Measurements from ENCODE around the gene TFAP2A. TPM values are rescaled to one million over a fixed set of nuclear protein-coding genes. Genes with fewer than 3 reads are reported as not detected.

TFAP2A gene
- polyA plus RNA-seq, 2 of the 4 experiments (the other 2 are of a cell fraction), result 13.1 to 26.9 TPM

GRCh38 chr6:10424040-10424439 lies 9.2 kb upstream of the TFAP2A start:
- DNase-seq (ENCODE audit: low read depth in 1 of 2, low spot score in 1 of 2) (peak in 1 of 2 experiments; percentile 54), FAIRE-seq (no peak), ATAC-seq (peak; percentile 88 to 89)
- Histone ChIP-seq H3K4me2 (peak overlapping the region; percentile 30; the same call in 1 of the 3 replicates), H3K4me1 (peaks cover 24% of the 10 kb centered on the region), H3K9me3 (no peaks in the 10 kb centered on the region), H3K27ac (peak overlapping the region; percentile 19 to 60; a peak in 3 of 6 replicates), H3K4me3 (no peak overlapping the region)
- CTCF ChIA-PET, result interaction anchor here (1.5 to 2.9 kb wide), 2 partner anchors 9 to 10 kb away, joined by 8 to 17 read pairs; partner anchors contain the start of gene TFAP2A
- POLR2A ChIA-PET, result interaction anchor here (1.0 kb wide), 1 partner anchor 9 kb away, joined by 3 read pairs; the partner anchor contains the start of gene TFAP2A
- TF ChIP-seq HDAC2 (IDR thresholded peaks at IDR 0.05), result no peak
- no peak for TF ChIP-seq RNF2 (IDR thresholded peaks at IDR 0.05; ENCODE audit: borderline replicate concordance, low read depth)
- no peak for TF ChIP-seq ESRRA (IDR thresholded peaks at IDR 0.05; ENCODE audit: borderline replicate concordance, low read length)
- TF ChIP-seq CHD4 (IDR thresholded peaks at IDR 0.05; ENCODE audit: borderline replicate concordance), result no peak
- TF ChIP-seq NFE2L2 (conservative IDR thresholded peaks at IDR 0.05; ENCODE audit: low read length), result no peak
- no peak for TF ChIP-seq KDM1A (IDR thresholded peaks at IDR 0.05; ENCODE audit: low read depth)
- no peak for TF ChIP-seq POLR2A (IDR thresholded peaks at IDR 0.05; ENCODE audit: low read length)
- no peak for TF ChIP-seq JUN (IDR thresholded peaks at IDR 0.05)
- TF ChIP-seq REST (IDR thresholded peaks at IDR 0.05), result no peak
- no peak for TF ChIP-seq SMC3 (IDR thresholded peaks at IDR 0.05)
- no peak for TF ChIP-seq BCL3 (IDR thresholded peaks at IDR 0.05)
- WGBS (ENCODE audit: missing lambda C conversion rate), result 14% methylated on average over 4 of the region's 5 CpGs

GRCh38 chr6:10422737-10423034 lies 7.8 kb upstream of the TFAP2A start:
- no peak for DNase-seq (ENCODE audit: low read depth in 1 of 2, low spot score in 1 of 2)
- no peak overlapping the region for H3K4me3 ChIP-seq
- peaks cover 24% of the 10 kb centered on the region for H3K4me1 ChIP-seq
- no peak overlapping the region for H3K4me2 ChIP-seq
- no peak for TF ChIP-seq FOXS1 (CRISPR knock-in tag; IDR thresholded peaks at IDR 0.05)
- no peak for TF ChIP-seq GATA3 (IDR thresholded peaks at IDR 0.05; ENCODE audit: borderline replicate concordance)
- no peak for TF ChIP-seq BCL3 (IDR thresholded peaks at IDR 0.05)
- no peak for TF ChIP-seq TFCP2L1 (CRISPR knock-in tag; IDR thresholded peaks at IDR 0.05)
- no peak for TF ChIP-seq TP53 (CRISPR knock-in tag; IDR thresholded peaks at IDR 0.05)
- no peak for TF ChIP-seq MAZ (IDR thresholded peaks at IDR 0.05; ENCODE audit: borderline replicate concordance, low read depth, low read length)
- TF ChIP-seq KDM1A (IDR thresholded peaks at IDR 0.05; ENCODE audit: low read depth), result no peak
- no peak for TF ChIP-seq FOSL2 (IDR thresholded peaks at IDR 0.05)
- no peak for TF ChIP-seq FOSL2 (CRISPR knock-in tag; IDR thresholded peaks at IDR 0.05)
- TF ChIP-seq CTCF (IDR thresholded peaks at IDR 0.05), result no peak
- TF ChIP-seq POLR2A (IDR thresholded peaks at IDR 0.05; ENCODE audit: low read length), result no peak
- no peaks in the 10 kb centered on the region for H3K9me3 ChIP-seq
- no peak for FAIRE-seq
- WGBS (ENCODE audit: missing lambda C conversion rate), result 91% methylated on average over 7 of the region's 7 CpGs
- H3K27ac ChIP-seq, result no peak overlapping the region
- ChIA-PET CTCF (interaction anchor here (1.2 to 2.9 kb wide), 2 partner anchors 12 to 1923 kb away, joined by 4 to 8 read pairs; no protein-coding TSS in a partner anchor), POLR2A (no interaction called here)
- ATAC-seq, result no peak
